ENCODE data around the gene PODNL1.

The PODNL1 gene

DNA sequence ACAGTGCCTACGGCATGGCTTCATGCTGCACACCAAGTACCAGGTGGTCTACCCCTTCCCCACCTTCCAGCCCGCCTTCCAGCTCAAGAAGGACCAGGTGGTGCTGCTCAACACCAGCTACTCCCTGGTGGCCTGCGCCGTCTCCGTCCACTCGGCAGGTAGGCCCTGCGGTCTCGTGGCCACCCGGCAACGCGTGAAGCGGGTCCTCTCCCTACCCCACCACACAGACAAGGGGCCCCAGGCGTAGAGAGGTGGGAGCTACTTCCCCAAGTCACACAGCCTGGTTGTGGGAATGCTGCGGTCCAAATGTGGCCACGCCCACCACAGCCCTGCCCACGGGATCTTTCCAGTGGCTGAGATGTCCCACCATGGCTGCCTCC, 18.1 kb upstream of the PODNL1 start:
- DNase-seq = no peak

DNA sequence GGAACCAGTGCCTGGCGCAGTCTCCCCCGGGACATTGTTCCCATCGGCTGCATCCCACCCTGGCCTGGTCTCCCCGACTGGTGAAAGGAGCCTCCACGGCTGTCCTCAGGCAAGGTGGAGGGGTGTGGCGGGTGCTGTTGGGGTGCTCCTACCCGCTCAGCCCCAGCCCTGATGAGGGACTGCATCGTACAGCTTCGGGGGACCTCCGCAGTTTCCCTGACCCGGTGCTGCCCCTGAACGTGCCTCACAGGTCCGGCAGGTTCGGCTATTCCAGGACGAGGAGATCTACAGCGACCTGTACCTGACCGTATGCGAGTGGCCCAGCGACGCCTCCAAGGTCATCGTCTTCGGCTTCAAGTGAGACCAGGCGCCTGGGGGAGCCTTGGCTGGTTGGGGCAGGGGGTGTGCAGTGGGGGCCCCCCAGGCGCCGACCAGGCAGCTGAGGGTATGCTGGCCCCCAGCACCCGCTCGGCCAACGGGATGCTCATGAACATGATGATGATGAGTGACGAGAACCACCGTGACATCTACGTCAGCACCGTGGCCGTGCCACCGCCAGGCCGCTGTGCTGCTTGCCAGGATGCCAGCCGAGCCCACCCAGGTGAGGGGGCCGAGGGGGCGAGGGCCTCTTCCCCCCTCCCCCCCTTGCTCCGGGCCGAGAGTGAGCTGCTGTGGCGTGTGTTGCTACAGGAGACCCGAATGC, 17.6 kb upstream of the PODNL1 start:
- DNase-seq = no peak

DNA sequence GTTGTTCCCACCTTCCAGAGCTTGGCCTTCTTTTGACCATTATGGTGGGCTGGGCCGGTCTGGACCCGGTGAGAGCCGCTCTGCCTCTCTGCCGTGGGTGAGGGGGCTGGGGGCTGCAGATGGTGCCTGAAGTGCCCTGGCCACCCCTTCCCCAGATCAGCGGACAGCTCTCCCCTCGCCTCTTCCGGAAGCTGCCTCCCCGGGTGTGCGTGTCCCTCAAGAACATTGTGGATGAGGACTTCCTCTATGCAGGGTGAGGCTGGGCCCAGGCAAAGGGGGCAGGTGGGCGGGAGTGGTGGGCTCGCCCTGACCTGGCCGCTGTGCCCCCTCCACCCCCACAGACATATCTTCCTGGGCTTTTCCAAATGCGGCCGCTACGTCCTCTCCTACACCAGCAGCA, 16.0 kb upstream of the PODNL1 start:
- DNase-seq = no peak

DNA sequence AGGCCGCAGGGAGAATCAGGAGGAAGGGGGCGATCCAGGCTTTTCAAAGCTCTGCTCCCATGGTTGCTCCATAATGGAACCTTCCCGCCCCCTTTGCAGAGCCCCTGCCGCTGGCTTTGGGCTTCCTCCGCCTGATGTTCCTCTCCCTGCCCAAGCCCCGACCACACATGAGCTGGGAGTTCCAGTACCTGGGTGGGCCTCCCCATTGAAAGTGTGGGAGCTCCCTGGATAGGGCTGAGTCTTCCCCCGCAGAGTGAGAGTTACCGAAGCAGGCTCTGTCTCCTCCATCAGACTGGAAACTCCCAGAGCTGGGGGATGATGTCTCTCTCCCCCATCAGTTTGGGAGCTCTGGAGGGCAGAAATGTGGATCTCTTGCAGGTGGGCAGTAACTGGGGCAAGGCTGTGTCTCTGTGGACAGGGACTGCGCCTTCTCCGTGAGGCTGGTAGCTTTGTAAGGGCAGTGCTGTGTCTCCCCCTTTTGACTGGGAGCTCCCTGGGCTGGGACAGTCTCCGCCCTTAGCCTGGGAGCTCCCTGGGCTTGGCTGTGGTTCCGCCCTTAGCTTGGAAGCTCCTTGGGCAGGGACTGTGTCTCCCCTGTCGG, 14.8 kb upstream of the PODNL1 start:
- no peak for DNase-seq

DNA sequence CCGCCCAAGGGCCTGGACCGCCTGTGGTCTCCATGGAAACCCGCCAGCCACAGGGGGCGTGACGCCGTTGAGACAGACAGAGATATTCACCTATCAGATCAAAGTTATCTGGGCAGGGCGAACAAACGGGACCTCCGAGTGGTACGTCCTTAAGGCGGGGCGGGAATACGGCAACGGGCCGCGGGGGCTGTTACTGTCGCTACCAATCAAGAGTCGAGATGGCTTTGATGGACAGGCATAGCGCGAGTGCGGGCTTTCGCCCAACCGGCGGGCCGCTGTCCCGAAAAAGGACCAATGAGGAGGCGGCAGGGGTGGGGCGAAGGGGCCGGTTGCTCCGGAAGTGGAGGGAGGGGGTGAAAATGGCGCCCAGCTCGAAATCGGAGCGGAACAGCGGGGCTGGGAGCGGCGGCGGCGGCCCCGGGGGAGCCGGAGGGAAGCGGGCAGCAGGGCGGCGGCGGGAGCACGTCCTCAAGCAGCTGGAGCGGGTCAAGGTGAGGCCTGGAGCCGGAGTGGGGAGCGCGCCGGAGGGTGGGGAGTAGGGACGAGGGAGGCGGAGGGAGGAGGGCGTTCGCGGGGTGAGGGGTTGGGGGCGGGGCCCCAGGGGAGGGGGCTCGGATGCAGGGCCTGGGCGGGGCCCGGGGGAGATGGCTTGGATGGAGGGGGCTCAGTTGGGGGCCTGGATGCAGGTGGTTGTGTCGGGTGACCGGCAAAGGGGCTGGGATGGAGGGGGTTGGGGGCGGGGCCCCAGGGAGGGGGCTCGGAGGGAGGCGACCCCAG, 14.1 kb upstream of the PODNL1 start, which contains the start of gene DCAF15:
TSS of gene DCAF15 (plus strand) at position 356 of the 777 bp plus-strand sequence. CDS start at position 360, 4 bp downstream.
- peak; percentile 98 for DNase-seq

DNA sequence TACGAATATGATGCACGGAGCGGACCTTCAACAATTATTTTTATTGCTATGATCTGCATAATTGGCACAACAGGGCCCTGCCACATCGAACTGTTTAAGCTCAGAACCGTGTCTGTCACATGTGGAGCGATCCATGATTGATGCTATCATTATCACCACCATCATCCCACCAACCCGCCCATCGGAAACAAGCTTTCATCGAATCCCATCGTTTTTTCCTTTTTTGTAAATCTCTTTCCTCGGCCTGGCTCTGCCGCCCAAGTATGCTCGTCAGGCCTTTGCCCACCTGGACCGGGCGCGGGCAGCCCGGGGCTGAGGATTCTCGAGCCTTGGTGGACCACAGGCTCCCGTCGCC, 13.6 kb upstream of the PODNL1 start:
- DNase-seq = no peak

DNA sequence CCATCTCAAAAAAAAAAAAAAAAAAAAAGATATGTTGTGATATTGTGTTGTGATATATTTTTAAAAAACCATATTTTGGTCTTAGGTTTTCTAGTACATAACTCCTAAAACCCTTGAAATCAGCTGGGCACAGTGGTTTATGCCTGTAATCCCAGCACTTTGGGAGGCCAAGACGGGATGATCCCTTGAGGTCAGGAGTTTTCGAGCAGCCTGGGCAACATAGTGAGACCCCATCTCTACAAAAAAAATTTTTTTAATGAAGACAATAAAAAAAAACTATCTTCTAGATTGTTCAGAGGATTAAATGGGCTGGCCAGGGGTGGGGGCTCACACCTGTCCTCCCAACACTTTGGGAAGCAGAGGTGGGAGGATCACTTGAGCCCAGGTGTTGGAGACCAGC, 12.8 kb upstream of the PODNL1 start:
- DNase-seq = no peak

DNA sequence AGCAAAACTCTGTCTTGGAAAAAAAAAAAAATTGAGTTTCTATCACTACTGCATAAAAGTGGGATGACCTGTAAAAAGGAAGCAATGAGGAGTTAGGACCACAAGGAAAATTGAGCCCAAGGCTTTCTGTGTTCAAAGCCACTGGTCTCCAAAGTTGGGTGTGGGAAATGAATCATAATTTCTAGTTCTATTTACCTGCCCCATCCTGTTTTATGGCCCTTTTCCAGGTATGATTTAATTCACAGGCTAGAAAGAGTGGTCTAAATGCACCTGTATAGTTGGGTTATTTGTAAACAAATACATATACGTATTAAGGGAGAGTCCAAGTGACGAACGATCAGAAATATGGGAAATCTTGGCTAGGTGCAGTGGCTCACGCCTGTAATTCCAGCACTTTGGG, 8.2 kb upstream of the PODNL1 start:
- no peak for DNase-seq

DNA sequence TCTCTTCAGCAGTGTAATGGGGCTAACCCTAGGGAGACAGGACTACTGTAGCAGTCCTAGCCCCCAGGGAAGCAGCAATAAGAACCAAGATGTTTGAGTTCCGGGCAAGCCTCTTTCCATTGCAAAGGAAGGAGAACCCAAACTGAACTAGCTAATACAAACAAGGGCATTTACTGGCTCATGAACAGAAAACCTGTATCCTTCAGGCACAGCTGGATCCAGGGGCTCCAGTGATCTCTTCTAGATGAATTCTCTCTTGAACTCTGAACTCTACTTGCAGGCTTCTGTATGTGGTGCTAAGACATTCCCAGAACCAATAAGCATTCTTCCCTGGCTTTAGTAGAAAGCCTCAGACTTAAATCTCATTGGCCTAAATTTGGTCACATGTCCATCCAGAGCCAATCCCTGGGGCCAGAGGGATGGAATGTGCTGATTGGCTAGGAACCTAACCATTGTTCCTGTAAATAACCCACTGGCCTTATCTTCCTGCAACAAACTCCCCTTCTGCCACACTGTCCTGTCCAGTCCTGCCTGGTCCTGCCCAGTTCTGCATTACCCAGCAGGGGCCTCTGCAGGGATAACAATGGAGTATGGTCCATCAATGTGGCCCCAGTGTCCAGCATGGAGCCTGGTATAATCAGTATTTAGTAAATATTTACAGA, 3.9 kb upstream of the PODNL1 start:
- no peak for DNase-seq

DNA sequence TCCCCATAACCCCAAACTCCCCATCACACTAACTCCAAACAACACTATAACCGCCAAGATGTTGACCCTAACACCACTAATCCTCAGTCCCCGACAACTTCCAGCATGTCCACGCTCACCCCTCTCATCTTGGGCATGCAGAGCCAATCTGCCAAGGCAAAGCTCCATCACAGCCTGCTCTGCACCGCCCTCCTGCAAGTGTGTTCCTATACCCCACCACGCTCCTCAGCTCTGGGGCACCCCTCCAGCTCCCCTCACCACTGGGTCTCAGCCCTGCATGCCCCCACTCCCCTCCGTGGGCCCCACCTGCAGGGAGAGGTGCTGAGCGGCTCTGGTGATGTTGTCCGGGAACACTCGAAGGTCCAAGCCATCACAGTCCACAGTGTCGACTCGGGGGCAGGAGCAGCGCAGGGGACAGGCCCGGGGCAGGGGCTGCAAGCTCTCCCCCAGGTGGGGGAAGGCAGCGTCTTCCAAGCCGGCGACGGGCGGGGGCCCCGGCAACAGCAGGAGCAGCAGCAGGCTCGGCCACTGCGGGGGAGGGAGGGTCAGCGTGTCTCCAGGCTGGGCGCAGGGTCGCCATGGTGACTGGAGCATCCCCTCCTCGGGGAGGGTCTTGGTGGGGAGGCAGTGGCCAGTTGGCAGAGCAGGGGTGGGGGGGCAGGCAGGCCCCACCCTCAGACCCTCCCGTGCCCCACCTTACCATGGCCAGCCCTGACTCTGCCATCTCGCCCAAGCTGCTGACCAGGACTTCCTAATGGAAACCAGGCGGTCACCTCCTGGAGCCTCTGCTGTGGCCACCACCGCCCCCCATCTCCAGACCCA, 527 bp downstream of the PODNL1 start:
- no peak for DNase-seq

DNA sequence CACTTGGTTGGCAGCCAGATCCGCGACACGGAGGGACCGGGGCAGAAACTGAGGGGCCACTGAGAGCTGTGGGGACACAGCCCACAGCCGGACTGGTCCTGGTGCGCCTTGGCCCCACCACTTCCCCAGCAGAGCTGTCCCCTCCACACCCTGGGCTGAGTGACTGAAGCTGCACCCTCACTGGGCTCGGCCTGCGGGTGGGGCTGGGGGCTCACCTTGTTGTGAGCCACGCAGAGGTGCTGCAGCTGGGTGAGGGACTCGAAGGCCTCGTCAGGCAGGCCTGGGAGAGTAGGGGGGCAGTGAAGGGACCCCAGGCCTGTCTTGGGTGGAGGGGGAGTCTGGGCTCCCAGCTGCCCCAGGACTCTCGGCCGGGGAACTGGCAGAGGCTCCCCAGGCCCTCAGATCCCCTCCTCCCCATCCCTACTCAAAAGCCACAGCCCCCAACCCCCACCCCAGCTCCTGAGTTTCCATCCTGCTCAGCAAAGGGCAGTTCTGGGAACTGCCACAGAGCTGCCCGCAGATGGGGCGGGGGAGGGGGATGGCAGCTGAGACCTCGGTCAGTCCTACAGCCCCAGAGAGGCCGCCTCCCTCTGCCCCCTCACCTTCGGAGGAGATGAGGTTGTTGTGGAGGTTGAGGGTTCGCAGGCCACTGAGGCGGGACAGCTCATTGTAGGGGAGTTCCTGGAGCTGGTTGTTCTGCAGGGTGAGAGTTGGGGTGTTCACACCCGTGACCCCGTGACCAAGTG, 2.3 kb downstream of the PODNL1 start:
- DNase-seq = no peak

DNA sequence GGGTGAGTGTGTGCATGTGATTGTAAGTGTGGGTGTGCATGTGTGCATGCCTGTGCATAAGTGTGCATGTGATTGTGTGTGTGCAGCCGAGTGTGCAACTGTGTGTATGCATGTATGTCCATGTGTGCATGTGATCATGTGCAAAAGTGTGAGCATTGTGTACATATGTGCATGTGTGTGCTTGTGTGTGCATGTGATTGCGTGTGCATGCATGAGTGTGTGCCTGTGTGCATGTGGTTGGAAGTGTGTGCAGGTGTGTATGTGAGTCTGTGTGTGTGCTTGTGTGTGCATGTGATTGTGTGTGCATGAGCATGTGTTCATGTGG, 3.5 kb downstream of the PODNL1 start:
- no peak for DNase-seq

DNA sequence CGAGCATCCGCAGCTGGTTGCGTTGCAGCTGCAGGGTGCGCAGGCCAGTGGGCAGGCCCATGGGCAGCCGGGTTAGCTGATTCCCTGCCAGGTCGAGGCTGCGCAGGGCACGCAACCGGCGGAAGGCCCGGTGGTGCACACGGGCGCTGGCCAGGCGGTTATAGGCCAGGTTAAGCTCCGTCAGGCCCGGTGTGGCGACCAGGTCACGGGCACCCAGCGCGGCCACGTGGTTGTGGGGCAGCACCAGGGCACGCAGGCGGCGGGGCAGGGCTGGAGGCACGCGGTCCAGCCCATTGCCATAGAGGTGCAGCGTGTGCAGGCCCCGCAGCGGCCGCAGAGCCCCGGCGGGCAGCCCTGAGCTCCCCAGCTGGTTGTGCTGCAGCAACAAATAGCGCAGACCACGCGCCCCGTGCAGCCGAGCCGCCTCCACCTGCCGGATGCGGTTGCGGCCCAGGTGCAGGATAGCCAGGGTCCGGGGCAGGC, 5.3 kb downstream of the PODNL1 start:
- no peak for DNase-seq

DNA sequence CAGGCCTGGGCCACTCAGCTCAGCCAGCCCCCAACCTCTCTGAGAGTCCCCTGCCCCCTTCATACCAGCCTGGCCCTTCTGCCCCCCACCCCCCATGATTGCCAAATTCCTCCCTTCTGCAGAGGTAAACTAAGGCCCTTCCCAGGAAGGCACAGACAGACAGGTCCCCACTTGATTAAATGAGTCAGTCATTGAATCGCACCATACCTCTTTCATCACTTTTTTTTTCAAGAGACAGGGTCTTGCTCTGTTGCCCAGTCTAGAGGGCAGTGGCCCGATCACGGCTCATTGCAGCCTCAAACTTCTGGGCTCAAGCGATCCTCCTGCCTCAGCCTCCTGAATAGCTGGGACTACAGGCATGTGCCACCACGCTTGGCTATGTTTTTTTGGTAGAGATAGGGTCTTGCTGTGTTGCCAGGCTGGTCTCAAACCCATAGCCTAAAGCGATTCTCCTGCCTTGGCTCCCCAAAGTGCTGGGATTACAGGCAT, 6.0 kb downstream of the PODNL1 start:
- DNase-seq = no peak

DNA sequence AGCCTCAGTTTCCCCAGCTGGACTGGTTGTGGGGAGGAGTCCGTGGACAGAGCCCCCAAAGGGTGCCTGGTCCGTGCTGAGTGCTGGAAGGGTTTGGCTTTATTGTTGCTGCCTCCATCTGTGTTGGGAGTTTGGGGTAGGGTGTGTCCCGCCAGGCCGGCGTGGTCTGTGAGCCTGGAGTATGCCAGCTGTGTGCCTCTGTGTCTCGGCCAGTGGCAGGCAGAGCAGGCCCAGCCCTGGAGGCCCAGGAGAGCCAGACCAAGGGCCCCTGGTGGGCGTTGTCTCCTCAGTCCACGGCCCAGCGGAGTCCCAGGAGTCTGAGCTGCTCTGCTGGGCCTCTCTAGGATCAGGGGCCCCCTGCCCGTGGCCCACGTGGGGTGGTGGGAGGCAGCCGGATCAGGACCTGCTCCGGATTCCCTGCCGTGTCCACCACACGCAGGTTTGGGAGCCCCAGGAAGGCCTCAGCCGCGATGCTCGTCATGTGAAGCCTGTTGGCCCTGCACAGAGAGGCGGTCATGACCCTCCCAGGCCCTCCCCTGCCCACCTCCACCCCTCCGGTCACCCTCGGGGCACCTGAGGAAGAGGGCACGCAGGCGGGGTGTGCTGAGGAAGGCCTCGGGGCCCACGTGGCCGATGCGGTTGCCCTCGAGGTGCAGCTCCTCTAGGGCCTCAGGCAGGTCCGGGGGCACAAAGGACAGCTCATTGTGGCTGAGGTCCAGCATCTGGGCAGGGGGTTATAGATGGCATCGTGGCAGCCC, 6.6 kb downstream of the PODNL1 start:
- DNase-seq = no peak

DNA sequence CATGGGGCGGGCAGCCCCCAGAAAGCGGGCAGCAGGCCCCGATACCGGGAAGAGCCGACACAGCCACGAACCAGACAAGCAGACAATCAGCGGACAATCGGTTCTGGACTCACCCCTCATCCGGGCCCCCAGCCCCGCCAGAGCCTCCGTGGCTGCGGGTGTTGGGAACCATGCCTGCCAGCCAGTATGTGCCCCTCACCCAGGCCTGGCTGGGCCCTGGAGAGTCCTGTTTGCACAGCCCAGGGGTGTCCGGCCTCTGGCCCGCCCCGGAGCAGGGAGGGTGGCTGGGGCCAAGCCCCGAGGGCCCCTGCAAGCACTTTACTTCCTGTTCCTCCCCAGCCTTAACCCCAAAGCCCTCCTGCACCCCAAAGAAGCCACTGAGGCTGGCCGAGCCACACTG, 7.8 kb downstream of the PODNL1 start:
- no peak for DNase-seq

DNA sequence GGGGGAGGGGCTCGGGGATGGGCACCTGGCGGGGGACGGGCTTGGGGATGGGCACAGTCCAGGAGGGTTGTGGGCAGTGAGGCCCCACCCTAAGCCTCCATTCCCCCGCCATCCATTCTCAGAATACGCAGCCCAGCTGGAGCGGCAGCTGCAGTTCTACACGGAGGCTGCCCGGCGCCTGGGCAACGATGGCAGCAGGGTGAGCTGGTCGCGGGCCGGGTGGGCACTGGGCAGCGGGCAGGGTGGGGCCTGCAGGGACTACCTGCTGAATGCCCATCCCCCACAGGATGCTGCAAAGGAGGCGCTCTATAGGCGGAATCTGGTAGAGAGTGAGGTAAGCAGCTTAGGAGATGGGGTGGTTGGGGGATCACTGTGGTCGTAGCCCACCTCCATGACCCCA, 8.3 kb downstream of the PODNL1 start:
- no peak for DNase-seq

DNA sequence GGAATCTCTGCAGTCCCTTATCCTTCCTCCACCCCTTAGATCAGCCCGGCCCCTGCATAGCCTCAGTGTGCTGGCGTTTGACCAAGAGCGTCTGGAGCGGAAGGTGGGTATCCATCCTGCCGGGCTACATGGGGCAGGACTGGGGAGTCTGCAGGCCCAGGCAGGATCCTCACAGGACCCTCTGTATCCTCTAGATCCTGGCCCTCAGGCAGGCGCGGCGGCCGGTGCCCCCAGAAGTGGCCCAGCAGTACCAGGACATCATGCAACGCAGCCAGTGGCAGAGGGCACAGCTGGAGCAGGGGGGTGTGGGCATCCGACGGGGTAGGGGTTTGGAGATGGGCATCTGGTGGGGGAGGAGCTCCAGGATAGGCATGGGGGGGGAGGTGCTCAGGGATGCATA, 8.9 kb downstream of the PODNL1 start:
- no peak for DNase-seq

DNA sequence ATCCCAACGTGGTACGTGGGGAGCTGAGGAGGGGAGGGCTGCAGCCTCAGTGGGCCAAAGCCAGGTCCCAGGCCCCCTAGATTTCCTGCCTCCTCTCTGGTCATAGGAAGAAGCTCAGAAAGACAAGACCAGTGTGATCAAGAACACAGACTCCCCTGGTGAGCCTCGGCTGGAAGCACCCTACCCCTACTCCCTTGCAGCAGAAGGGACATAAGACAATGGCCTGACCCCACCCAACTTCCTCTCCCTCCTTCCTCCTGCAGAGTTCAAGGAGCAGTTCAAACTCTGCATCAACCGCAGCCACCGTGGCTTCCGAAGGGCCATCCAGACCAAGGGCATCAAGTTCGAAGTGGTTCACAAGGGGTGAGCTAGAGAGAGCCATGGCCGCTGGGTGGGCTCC, 11.5 kb downstream of the PODNL1 start:
- DNase-seq = no peak

DNA sequence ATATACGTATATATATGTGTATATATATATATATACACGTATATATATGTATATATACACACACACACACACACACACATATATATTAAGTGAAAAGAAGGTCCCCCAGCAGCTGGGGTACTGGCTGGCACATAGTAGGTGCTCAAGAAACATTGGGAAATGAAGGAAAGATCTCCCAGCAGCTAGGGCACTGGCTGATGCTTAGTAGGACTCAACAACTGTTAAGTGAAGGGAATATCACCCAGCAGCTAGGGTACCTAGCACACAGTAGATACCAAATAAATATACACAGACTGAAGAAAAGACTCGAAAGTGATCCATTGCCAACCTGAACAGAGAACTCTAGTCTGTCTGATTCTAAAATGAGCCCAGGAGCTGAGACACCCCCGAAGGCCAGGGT, 12.2 kb downstream of the PODNL1 start:
- no peak for DNase-seq
